GM18498 (cell line): ENCODE results near the gene DERA.
"Not testable (repeated sequence)": the region's sequence is repeated elsewhere in the genome, so short reads cannot be mapped to it uniquely, and the experiment has no call there.

Experiments
- ATAC-seq: cut with Tn5 transposase; IDR thresholded peaks from one replicate; pipeline ENCODE4 v1.9.1; 2021; ENCODE audit warnings: mild to moderate bottlenecking, moderate library complexity; ENCODE audit not compliant: unreplicated experiment

Gene DERA

GRCh38 chr12:15910864-15911721 is at the start of gene DERA:
Gene DERA (plus strand): TSS chr12:15911332. CDS start chr12:15911384, 52 bp downstream.
- ATAC-seq: peak; percentile 95

GRCh38 chr12:15861404-15861803 is 49.7 kb upstream of the DERA start:
- ATAC-seq: no peak

GRCh38 chr12:15862840-15863239 is 48.3 kb upstream of the DERA start:
- ATAC-seq: no peak

- ATAC-seq: no peak
These were observed 47.8 kb upstream of the DERA start for GRCh38 chr12:15863372-15863771.

- ATAC-seq: peak; percentile 95
These were observed 47.1 kb upstream of the DERA start for GRCh38 chr12:15863984-15864383.

GRCh38 chr12:15868186-15868585 is 42.9 kb upstream of the DERA start:
- ATAC-seq: no peak

GRCh38 chr12:15873556-15873955 is 37.6 kb upstream of the DERA start:
- no peak for ATAC-seq

GRCh38 chr12:15874556-15875145 is 36.5 kb upstream of the DERA start:
- ATAC-seq: not testable (repeated sequence)

GRCh38 chr12:15875863-15876262 is 35.3 kb upstream of the DERA start:
- ATAC-seq: no peak

GRCh38 chr12:15879413-15879812 is 31.7 kb upstream of the DERA start:
- no peak for ATAC-seq

- no peak for ATAC-seq
These were observed 30.4 kb upstream of the DERA start for GRCh38 chr12:15880721-15881120.

- ATAC-seq: peak; percentile 96
These were observed 28.8 kb upstream of the DERA start, which contains the start of gene STRAP for GRCh38 chr12:15882118-15882971. Gene STRAP (plus strand): TSS chr12:15882387. CDS start chr12:15882708, 321 bp downstream.

GRCh38 chr12:15883536-15883935 is 27.6 kb upstream of the DERA start:
- no peak for ATAC-seq

GRCh38 chr12:15886372-15887042 is 24.6 kb upstream of the DERA start:
- no peak for ATAC-seq

- ATAC-seq: no peak
These were observed 23.9 kb upstream of the DERA start for GRCh38 chr12:15887043-15887817.

GRCh38 chr12:15892645-15893259 is 18.4 kb upstream of the DERA start:
- ATAC-seq: no peak

- ATAC-seq: no peak
These were observed 17.9 kb upstream of the DERA start for GRCh38 chr12:15893260-15893659.

GRCh38 chr12:15896867-15897266 is 14.3 kb upstream of the DERA start:
- ATAC-seq: no peak

- ATAC-seq: no peak
These were observed 13.7 kb upstream of the DERA start for GRCh38 chr12:15897433-15897832.
